GM18526 (cell line): ENCODE results near the gene HTRA2.

ENCODE experiments used
- POLR2A ChIP-seq: IDR thresholded peaks from 3 replicates; pipeline ENCODE4 v1.6.1; 2011; ENCODE audit not compliant: insufficient read length; ENCODE audit errors: extremely low read depth

HTRA2 gene

DNA sequence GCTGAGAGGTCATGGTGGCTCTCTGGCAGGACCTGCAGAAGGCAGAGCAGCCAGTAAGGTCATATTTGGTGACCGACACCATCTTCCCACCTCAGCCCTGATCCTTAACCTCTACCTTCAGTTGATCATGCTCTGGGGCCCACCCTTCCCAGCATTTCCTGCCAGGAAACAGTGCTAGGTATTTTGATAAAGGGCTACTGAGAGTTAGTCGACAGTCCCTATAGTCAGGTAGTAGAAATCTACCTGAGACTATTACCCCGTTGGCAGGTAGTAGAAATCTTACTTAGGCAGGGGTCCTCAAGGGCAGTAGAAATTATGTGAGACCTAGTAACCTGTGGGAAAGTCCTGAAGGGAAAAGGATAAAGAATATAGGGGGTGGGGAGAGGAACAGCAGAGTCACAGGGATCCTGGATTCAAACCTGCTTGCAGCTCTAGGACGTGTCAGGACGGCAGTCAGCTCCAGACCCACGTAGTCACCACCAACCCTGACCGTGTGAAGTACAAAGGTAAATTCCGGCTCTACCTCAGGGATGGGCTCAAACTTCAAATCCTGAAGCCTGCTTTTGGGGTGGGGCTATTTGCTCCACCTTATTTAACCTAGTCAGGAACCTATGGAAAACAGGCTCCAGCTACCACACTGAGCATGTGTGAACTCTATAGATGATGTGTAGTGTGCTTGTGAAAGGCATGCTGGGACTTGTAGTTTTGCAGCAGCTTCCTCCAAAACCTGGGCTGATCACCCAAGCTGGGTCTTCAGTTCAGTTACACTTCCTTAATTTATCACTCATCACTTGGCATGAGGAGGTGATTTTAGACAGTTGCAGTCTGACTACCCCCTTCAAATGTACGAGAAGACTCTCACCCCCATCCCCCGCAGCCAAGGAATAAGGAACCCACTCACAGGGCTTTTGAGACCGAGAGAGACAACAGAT lies 3.8 kb upstream of the HTRA2 start, which contains the start of gene DQX1:
TSS of gene DQX1 (minus strand) at position 515 of the 932 bp plus-strand sequence. CDS start at position 13, 502 bp downstream.
- no peak for TF ChIP-seq POLR2A

DNA sequence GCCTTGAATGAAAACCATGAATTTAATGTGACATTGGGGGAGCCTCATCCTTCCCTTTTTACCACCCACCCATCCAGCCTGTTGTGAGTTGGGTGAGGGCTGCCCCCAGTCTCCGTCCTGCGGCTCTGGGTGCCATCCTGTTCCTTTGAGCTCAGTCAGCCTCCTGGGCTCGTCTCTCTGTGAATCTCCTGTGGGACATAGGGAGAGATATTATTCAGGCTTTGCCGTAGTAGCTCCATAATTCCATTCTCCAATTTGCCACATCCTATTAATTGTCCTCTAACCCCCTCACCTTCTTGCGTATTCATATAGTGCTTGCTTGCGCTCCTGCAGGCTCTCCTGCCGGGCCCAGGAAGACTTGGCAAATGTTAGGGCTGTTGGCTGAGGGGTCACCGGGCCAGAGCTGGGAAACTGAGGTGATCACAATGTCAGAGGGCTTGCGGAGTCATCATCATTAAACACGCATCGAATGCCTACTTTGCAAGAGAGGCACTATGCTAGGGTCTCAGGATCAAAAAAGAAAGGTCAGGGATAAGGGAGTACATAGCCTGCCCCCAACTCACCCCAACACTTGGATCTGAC lies 3.0 kb upstream of the HTRA2 start:
- TF ChIP-seq POLR2A, result no peak

DNA sequence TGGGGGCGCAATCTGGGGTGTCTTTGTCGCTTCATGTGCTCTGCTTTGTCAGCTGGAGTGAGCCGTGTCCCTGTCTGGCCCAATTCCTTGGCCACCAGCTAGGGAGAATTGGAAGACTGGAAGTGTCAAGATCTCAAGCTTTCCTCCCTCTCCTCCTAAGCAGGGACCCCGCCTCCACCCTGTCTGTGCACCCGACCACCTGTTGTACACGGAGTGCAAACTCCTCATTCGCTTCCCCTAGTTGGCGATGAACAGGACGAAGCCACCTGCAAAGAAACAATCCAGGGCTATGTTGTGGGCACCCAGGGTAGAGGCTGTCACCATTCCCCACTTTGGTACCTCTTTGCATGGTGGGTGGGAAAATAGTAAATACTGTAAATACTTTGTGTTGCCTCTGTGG lies 2.0 kb upstream of the HTRA2 start:
- TF ChIP-seq POLR2A, result no peak

DNA sequence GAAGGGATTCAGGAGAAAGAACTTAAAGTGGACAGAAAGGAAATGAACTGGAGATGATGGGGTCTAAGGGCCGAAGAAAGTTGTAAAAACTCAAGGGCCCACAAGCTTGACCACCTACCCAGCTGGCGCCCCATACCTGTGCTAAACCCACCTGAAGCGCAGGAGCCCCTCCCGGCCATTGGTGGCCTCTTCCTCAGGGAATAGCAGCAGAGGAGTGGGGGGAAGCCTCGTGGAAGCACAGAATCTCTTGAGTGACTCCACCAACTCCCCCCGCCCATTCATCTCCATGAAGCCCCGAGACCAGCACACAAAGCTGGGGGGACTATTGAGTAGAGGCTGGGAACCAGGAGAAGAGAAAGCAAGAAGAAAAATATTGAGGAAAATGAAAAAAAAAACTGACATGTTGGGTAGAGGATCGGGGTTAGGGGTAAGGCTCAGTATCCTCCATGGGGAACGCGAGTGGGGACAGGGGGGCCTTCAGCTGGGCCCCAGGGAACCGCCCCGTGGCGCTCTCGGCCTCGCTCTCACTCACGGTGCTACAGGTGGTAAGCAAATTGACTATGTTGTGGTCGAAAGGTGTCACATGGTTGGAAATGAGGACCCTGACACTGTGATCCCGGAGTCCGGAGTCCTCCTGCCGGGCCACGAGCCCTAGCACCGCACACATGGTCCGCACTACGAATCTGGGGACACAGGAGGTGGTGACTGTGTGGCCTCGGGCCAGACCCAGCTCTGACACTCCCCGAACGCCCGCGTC lies 955 bp upstream of the HTRA2 start:
- no peak for TF ChIP-seq POLR2A

DNA sequence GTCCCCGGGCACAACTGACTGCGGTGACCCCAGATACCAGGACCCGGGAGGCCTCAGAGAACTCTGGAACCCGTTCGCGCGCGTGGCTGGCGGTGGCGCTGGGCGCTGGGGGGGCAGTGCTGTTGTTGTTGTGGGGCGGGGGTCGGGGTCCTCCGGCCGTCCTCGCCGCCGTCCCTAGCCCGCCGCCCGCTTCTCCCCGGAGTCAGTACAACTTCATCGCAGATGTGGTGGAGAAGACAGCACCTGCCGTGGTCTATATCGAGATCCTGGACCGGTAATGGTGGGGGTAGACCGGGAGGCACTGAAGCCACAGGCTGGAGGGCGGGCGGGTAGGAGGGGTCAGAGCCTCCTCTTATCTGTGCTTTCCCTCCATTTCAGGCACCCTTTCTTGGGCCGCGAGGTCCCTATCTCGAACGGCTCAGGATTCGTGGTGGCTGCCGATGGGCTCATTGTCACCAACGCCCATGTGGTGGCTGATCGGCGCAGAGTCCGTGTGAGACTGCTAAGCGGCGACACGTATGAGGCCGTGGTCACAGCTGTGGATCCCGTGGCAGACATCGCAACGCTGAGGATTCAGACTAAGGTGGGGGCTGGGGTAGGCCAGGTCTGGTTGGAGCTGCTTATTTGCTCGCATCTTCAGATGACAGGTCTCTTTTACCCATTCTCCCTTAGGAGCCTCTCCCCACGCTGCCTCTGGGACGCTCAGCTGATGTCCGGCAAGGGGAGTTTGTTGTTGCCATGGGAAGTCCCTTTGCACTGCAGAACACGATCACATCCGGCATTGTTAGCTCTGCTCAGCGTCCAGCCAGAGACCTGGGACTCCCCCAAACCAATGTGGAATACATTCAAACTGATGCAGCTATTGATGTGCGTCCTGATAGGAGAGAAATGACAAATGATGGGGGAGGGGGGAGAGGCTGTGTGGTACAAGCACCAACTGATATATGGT lies 780 bp downstream of the HTRA2 start:
- no peak for TF ChIP-seq POLR2A

DNA sequence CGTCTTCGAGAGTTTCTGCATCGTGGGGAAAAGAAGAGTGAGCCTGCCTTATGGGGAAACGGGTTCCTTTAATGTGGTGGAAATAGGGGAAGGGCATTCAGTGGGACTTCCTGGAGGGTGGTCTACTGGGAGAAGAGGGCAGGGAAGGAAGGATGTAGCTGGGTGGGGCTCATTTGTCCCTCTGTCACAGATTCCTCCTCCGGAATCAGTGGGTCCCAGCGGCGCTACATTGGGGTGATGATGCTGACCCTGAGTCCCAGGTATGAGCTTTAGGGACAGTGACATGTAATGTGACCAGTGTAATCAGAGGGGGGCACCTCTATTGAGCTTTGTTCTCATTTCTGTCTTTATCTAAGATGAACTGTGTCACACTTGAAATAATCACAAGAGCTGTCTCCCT lies 1.9 kb downstream of the HTRA2 start:
- no peak for TF ChIP-seq POLR2A

DNA sequence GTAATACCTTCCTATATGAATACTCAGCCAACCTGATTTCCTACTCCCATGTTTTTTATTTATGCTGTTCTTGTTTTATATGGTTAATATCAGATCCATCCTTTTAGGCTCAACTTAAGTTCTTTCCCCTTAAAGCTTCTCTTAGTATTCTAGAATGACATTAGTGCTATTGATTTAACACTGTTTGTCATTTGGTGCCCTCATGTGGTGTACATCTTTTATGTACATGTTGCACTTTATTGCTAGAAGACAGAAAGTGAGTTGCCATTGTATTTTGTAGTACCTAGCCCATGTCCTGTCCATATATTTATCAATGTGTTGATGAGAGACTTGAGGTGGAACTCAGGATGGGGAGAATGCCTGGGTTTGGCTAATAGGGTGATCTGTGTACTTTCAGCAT lies 2.5 kb downstream of the HTRA2 start:
- no peak for TF ChIP-seq POLR2A

DNA sequence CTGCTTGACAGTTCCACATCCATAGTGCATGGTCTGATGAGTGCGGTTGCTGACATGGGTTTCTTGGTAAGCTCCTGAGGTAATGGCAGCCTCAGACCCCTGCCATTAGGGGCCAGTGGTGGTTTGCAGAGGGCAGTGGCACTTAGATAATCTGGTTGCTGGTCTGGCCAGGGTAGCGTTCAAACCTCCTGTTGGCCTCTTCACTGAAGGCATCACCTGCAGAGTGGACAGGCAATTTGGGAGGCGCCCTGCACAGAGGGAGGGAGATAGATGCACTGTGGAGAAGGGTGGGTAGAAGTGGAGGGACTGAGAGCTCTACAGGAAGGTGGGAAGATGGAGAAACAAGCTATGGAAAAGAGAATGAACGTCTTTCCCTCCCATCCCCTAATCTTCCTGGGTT lies 3.7 kb downstream of the HTRA2 start:
- no peak for TF ChIP-seq POLR2A

DNA sequence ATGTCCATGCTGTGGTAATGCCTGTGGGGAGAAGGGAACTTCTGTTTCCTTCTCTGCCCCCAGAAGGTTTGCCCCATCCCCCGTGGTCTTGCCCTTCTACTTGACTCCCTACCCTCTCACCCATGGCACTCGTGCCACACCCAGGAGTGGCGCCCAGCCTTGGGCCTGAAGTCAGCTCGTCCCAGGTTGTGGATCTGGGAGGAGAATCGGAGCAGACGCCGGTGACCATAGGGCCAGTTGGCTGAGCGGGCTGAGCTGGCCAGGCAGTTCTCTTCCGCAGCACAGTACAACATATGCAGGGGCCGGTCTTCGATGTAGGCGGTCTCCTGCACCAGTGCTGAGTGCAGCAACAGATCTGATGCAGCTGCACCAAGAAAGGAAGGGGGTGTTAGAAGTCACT lies 4.7 kb downstream of the HTRA2 start:
- no peak for TF ChIP-seq POLR2A

DNA sequence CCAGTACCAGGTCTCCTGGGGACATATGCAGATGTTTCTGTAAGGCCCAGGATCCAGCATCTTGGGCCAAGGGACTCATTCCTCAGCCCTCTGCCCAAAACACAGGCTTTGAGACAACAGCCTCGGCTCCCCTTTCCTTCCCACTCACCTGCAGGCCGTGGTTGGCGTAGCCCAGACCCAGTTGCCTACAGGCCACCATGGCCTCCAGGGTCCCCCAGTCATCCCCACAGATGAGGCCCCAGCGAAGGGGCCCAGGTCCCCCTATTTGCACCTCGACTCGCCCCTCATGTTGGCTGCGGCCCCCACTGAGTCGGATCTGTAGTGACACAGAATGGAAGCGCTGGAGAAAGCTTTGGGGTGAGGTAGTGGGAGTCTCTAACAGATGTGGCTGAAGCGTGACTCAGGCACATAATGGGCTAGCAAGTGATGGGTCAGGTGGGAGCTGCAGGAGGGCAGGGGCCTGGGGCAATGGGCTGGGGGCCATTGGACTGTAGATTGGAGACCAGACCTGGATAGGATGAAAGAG lies 5.8 kb downstream of the HTRA2 start:
- no peak for TF ChIP-seq POLR2A

DNA sequence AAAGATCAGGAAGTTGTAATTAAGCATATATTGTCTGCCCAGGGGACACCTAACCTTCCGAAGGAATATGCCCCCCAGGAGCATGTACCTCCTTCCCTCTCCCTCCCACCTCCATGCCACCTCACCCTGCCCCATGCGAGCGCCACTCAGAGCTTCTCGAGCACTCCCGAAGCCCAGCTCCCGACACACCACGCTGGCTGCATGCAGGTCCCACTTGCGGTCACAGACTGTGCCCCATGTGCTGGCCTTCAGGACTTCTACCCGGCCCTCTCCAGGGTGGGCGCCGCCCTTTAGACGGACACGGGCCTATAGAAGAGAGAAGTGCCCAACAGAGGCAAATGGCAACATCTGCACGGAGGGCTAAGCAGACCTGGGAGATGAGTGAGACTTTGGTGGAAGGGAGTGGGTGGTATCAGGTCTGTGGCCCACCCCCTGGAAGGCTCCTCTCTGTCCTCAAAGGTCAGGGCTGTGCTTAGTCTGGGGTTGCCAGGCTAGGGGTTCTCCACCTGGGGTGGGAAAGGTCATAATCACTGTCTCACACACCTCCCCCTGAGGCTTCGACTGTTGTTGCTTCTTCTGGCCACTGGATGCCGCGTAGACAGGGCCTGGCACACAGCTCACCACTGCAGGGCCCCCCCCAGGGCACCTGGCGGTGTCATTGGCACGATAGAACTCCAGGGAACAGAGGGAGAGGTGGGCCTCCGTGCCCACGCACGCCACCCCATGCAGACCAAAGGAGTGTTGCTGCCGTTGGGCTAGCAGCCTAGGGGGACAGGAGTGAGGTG lies 6.6 kb downstream of the HTRA2 start:
- no peak for TF ChIP-seq POLR2A

DNA sequence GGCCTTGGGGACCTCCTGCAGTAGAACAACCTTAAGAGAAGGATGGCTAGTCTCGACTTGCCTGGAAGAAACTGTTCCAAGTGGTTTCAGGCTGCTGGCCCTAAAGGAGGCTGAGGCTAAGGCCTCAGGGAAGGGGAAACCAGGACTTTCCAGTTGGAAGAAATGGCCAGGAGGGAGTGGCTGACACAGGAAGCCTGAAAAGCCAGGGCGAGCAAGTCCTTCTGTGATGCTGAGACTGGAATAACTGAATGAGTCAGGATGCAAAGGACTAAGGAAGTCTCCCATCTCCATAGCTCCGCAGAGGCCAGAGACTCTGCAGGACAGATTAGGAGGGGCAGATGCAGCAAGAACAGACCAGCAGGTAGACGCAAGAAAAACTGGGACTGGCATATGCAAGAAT lies 7.4 kb downstream of the HTRA2 start:
- no peak for TF ChIP-seq POLR2A

DNA sequence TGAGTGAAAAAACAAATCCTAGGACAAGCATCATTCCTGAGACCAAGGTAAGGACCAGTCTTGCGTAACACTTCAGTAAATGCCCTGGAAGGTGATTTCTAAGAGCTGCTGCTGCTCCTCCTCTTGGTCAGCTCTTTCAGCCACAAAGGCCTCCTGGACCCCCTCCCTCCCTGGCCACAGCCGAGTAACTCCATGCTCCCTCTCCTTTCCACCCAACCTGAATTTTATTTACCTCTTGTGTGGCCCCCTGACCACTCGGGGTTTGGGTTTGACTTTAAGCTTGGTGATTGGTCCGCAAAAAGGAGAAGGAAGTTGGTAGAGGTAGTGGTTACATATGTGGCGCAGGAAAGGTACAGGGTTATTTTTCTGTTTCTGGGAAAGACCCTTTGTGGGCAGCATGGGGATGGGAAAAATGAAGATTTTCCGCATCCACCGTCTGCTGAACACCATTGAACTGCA lies 9.2 kb downstream of the HTRA2 start:
- no peak for TF ChIP-seq POLR2A

DNA sequence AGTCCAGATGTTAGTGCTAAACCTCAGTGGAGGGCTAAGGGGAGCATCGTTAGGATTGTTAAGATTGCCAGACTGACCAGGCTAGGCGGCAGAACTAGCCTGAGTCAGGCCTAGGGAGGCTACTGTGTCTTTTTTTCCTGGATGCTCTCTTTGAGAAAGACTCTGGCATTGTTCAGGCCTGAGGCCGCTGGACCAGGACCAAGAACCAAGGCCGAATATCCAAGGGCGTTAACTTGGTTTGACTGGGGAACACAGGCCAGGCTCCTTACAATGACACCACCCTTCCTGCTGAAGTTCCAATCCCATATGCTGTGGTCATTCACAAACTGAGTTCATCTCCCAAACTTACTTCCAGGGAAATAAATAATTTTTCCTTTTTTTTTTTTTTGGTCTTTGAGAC lies 10.6 kb downstream of the HTRA2 start:
- TF ChIP-seq POLR2A, result no peak
